Measurements from ENCODE around the gene NXN. TPM values are rescaled to one million over a fixed set of nuclear protein-coding genes. Genes with fewer than 3 reads are reported as not detected.

NXN gene
- total RNA-seq, 2 donors from 2014 or later = 124 to 201 TPM

DNA sequence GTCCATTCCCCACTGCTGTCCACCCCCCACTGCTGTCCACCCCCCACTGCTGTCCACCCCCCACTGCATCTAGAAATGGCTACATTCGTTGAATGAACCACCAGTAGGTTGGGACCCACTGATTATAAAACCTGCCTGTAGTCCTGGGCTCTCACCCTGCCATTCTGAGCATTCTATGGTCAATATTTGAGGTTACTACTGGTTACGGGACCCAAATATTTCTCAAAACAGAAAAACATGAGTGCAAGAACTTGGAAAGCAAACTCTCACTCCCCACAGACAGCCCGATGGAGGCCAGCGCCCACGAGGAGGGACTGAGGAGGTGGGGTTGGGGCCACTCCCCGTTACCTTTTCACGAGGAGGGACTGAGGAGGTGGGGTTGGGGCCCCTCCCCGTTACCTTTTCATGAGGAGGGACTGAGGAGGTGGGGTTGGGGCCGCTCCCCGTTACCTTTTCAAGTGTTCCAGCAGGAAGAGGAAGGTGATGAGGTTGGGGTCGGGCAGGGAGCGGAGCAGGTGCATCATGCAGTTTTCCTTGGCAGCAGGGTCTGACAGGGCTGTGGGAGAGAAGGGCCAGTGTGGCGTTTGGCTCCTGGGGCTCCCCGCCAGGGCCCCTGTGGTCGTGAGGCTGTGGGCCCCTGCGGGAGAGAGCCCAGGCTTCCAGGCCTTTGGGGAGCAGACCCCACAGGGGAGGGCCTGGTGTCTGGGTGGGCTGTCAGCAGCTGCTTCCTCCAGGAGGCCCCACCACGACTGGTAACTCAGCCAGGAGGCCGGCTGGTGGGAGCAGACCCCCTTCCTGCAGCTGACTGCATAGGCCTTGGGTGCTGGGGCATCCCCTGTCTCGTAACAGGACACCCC, 29.9 kb upstream of the NXN start:
- WGBS, 2 experiments (ENCODE audit: insufficient coverage in 1 of 2, insufficient read length in 1 of 2) = 90 to 91% methylated on average over 9 to 19 of the region's 19 CpGs
- H3K27ac Mint-ChIP-seq = no peak overlapping the region
- Histone ChIP-seq H3K4me3 (ENCODE audit: low read length) (no peak overlapping the region), H3K27ac (ENCODE audit: low read depth, low read length) (no peak overlapping the region), H3K27me3 (ENCODE audit: control insufficient read depth, insufficient read depth, low read length, poor library complexity, severe bottlenecking) (no peaks in the 10 kb centered on the region), H3K4me1 (ENCODE audit: control insufficient read depth, insufficient read depth, low read length) (peaks cover 11% of the 10 kb centered on the region), H3K9me3 (ENCODE audit: control insufficient read depth, low read length) (no peaks in the 10 kb centered on the region), H3K9ac (ENCODE audit: extremely low read depth, low read length, poor library complexity, severe bottlenecking) (no peak overlapping the region), H3K36me3 (ENCODE audit: control insufficient read depth, insufficient read depth, low read length) (peaks cover 10% of the 10 kb centered on the region)
- H3K4me3 Mint-ChIP-seq = no peak overlapping the region
- H3K27me3 Mint-ChIP-seq (ENCODE audit: insufficient read depth) = no peaks in the 10 kb centered on the region
- peaks cover 10% of the 10 kb centered on the region for H3K36me3 Mint-ChIP-seq (ENCODE audit: low read depth)
- DNase-seq = no peak
- H3K4me1 Mint-ChIP-seq = no peaks in the 10 kb centered on the region
- no peaks in the 10 kb centered on the region for H3K9me3 Mint-ChIP-seq
- TF ChIP-seq, protein P1, sequence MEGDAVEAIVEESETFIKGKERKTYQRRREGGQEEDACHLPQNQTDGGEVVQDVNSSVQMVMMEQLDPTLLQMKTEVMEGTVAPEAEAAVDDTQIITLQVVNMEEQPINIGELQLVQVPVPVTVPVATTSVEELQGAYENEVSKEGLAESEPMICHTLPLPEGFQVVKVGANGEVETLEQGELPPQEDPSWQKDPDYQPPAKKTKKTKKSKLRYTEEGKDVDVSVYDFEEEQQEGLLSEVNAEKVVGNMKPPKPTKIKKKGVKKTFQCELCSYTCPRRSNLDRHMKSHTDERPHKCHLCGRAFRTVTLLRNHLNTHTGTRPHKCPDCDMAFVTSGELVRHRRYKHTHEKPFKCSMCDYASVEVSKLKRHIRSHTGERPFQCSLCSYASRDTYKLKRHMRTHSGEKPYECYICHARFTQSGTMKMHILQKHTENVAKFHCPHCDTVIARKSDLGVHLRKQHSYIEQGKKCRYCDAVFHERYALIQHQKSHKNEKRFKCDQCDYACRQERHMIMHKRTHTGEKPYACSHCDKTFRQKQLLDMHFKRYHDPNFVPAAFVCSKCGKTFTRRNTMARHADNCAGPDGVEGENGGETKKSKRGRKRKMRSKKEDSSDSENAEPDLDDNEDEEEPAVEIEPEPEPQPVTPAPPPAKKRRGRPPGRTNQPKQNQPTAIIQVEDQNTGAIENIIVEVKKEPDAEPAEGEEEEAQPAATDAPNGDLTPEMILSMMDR (conservative IDR thresholded peaks at IDR 0.05) = no peak

DNA sequence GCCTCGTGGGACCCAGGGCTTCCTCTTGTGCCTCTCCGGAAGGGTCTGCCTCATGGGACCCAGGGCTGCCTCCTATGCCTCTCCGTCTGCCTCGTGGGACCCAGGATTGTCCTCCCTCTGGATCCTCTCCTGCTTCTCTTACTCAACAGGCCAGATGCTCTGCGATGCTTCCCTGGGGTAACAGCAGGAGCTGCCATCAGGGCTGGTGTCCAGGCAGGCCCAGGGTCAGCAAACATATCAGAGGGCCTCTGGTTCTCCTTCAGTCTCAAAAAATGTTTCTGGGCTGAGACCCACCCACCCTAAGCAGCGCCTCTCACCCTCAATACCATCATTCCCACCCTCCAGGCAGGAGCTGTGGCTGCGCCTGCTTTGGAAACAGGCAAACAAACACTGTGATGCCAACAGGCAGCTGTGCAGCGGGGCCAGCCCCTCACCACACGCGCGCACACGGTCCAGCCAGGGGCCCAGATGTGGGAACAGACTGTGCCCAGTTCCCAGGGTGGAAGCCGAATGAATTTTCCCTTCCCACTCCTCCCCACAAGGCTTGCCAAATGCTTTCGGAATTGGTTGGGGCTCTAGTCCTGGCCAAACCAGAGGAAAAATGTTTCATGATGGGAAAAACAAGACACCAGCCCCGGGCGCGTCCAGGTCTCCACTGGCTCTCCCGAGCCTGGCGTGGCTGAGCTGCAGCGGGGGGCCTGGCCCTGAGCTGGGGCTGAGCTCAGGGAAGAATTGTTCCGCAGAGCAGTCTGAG, 28.6 kb upstream of the NXN start:
- DNase-seq = no peak
- Histone ChIP-seq H3K4me1 (ENCODE audit: control insufficient read depth, insufficient read depth, low read length) (peaks cover 11% of the 10 kb centered on the region), H3K4me3 (ENCODE audit: low read length) (no peak overlapping the region), H3K27ac (ENCODE audit: low read depth, low read length) (no peak overlapping the region), H3K27me3 (ENCODE audit: control insufficient read depth, insufficient read depth, low read length, poor library complexity, severe bottlenecking) (no peaks in the 10 kb centered on the region), H3K9me3 (ENCODE audit: control insufficient read depth, low read length) (no peaks in the 10 kb centered on the region), H3K9ac (ENCODE audit: extremely low read depth, low read length, poor library complexity, severe bottlenecking) (no peak overlapping the region), H3K36me3 (ENCODE audit: control insufficient read depth, insufficient read depth, low read length) (peaks cover 19% of the 10 kb centered on the region)
- Mint-ChIP-seq H3K4me1 (no peaks in the 10 kb centered on the region), H3K27ac (no peak overlapping the region), H3K36me3 (ENCODE audit: low read depth) (peaks cover 14% of the 10 kb centered on the region), H3K9me3 (no peaks in the 10 kb centered on the region), H3K4me3 (no peak overlapping the region), H3K27me3 (ENCODE audit: insufficient read depth) (no peaks in the 10 kb centered on the region)
- TF ChIP-seq, protein P1 (conservative IDR thresholded peaks at IDR 0.05) = no peak
- WGBS, 2 experiments (ENCODE audit: insufficient coverage in 1 of 2, insufficient read length in 1 of 2) = 96 to 100% methylated on average over 13 to 21 of the region's 21 CpGs

DNA sequence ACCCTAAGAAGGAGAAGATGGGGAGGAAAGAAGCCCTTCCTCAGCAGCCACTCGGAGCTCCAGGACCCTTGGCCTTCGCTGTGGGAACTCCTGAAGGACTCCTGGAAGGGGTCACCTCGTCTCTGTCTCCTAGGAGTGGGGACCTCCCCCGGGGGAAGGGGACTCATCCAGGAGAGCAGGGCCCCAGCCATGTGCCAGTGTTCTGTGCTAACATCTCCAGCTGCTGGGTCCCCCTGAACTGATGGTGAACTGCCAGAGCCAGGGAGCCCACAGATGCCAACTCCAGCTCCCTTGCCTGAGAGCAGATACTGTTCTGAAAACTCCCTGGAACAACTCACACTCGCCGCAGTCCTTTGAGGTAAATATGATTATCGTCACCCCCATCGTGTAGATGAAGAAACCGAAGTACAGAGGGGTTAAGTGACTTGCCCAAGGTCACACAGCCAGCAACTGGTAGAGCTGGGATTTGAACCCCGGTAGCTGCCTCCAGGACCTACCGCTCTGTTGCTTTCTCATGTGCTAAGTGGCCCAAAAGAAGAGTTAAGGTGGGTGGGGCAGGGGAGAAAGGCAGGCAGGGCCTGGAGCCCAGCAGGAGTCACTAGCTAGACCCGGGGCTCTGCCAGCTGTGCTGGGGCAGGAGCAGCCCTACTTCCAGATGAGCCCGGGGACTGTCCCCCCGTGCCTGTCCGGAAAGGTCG, 27.9 kb upstream of the NXN start:
- no peaks in the 10 kb centered on the region for H3K9me3 Mint-ChIP-seq
- DNase-seq = no peak
- Histone ChIP-seq H3K27ac (ENCODE audit: low read depth, low read length) (no peak overlapping the region), H3K9ac (ENCODE audit: extremely low read depth, low read length, poor library complexity, severe bottlenecking) (no peak overlapping the region), H3K27me3 (ENCODE audit: control insufficient read depth, insufficient read depth, low read length, poor library complexity, severe bottlenecking) (no peaks in the 10 kb centered on the region), H3K4me3 (ENCODE audit: low read length) (no peak overlapping the region), H3K9me3 (ENCODE audit: control insufficient read depth, low read length) (no peaks in the 10 kb centered on the region), H3K36me3 (ENCODE audit: control insufficient read depth, insufficient read depth, low read length) (peaks cover 27% of the 10 kb centered on the region), H3K4me1 (ENCODE audit: control insufficient read depth, insufficient read depth, low read length) (peaks cover 11% of the 10 kb centered on the region)
- 94 to 99% methylated on average over 15 to 16 of the region's 16 CpGs for whole genome bisulfite sequencing, 2 experiments (ENCODE audit: insufficient coverage in 1 of 2, insufficient read length in 1 of 2)
- H3K4me3 Mint-ChIP-seq = no peak overlapping the region
- H3K27me3 Mint-ChIP-seq (ENCODE audit: insufficient read depth) = no peaks in the 10 kb centered on the region
- peaks cover 15% of the 10 kb centered on the region for H3K36me3 Mint-ChIP-seq (ENCODE audit: low read depth)
- H3K4me1 Mint-ChIP-seq = no peaks in the 10 kb centered on the region
- no peak overlapping the region for H3K27ac Mint-ChIP-seq
- TF ChIP-seq, protein P1 (conservative IDR thresholded peaks at IDR 0.05) = no peak
